SKM-1 (cell line): Measurements from ENCODE around the gene NRG2.

Source experiments
- DNase-seq: peaks from one replicate; lab custom pipeline; 2025; ENCODE audit not compliant: unreplicated experiment; lab: John Stamatoyannopoulos, UW

The NRG2 gene

DNA sequence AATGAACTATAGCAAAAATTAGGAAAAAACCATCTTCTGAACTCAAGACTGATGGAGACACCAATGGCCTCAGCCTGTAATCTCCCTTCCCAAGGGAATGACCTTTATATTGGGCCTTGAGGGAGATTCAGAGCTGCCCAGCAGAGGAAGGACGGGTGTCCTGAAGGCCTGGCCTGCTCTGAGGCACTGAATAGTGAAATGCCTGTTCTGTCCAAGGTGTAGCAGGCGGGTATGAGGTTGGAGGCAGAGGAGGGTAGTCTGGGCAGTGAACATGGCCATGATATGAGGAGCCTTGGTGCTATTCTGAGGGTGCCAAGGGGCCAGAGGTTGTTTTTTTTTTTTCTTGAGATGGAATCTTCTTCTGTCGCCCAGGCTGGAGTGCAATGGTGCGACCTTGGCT is 222.5 kb downstream of the NRG2 start:
- no peak for DNase-seq

DNA sequence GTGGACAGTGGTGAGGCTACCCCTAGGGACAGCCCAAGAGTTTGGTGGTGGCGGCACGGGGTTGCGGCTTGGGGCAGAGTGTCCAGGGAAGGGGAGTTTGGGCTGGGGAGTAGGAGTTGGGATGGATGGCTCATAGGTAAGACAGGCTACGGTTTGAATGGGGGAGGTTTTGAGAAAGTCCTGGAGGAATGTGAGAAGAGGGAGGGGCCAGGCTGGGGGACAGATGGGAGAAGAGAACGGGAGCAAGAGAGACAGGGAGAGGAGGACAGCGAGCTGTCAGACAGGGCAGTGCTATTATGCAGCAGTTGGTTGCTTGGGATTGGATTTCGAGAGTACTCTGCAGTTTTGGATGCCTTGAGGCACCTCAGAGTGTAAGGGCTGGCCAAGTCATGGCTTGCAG is 223.0 kb downstream of the NRG2 start:
- DNase-seq = no peak

DNA sequence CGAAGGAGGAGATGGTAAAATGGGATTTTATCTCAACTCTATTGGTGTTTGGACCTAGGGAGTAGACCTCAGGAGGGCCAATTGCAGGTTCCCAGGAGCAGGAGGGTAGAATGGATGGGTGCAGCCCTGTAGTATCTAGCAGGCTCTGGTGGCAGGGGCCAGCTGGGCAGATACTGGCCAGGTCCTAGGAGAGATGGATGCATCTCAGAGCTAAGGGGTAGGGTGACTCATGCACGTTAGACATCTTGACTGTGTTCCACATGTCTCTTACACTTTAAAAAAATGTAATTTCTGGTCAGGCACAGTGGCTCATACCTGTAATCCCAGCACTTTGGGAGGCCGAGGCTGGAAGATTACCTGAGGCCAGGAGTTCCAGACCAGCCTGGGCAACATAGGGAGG is 225.1 kb downstream of the NRG2 start:
- no peak for DNase-seq

DNA sequence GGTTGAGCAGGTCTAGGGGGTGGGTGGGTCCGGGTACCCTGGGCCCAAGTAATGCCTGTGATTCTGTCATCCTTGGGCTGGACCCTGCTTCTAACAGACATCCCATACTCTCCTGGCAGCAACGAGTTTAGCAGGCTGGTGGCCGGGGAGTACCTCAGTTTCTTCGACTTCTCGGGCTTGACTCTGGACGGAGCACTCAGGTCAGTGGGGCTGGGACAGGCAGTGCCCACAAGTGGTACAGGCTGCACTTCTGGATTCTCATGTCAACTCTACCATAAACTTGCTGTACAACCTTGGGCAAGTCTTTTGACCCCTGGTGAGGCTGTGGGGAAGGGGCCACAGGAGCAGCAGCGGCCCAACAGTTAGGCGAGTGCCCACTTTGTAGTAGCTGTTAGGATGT is 225.7 kb downstream of the NRG2 start:
- DNase-seq = no peak

DNA sequence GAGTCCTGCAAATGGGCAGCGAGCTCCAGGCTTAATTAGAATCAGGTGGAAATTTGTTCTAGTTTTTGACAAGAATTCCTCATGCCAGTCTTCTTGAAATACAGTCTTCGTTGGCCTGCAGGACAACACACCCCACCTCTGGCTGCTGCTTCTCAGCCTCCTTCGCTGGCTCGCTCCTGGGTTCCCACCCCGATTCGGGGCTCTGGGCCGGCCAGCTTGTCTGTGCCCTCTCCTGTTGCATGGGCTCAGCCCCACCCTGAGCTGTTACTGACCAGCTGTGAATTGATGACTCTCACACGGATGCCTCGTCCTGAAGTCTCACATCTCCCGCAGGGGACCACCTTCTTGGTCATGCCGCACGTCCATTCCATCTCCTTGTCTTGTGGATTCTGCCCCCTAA is 226.5 kb downstream of the NRG2 start:
- DNase-seq = no peak

DNA sequence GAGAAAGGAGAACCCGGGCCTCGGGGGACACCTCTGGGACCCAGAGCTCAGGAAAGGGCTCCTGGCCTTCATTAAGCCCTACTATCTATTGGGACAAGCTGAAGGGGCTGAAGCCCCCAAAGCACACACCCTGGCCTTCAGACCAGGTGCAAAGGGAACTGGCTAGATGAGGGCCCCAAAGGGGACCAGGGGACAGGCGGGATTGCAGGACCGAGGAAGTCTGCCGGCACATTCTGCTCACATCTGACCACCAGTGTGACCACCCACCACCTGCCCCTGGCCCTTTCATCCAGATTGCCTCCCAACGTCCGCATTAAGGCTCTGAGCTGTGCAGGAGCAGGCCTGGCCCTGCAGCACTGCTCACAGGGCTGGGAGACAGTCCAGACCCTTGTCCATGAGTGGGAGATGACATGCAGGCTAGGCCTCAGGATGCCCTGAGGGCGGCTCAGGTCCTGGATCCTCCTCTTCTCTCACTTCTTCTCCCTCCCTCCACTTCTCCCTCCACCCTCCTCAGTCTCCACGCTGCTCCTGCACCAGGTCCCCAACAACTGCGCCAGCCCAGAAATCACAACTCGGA is 228.3 kb downstream of the NRG2 start:
- DNase-seq = no peak

DNA sequence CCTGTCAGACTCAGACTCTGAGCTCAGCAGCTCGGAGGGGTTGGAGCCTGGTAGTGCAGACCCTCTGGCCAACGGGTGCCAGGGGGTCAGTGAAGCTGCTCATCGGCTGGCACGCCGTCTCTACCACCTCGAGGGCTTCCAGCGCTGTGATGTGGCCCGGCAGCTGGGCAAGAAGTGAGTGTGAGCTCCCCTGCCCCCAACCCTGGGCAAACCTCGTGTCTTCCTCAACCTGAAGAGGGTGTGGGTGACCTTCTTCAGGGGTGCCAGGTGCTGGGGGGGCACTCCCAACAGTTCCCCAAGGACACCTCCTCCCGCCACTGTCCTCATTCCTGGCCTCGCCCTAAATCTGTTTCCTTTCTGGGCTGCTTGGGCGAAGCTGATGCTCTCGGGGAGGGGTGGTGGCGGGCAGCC is 228.9 kb downstream of the NRG2 start:
- DNase-seq = no peak

DNA sequence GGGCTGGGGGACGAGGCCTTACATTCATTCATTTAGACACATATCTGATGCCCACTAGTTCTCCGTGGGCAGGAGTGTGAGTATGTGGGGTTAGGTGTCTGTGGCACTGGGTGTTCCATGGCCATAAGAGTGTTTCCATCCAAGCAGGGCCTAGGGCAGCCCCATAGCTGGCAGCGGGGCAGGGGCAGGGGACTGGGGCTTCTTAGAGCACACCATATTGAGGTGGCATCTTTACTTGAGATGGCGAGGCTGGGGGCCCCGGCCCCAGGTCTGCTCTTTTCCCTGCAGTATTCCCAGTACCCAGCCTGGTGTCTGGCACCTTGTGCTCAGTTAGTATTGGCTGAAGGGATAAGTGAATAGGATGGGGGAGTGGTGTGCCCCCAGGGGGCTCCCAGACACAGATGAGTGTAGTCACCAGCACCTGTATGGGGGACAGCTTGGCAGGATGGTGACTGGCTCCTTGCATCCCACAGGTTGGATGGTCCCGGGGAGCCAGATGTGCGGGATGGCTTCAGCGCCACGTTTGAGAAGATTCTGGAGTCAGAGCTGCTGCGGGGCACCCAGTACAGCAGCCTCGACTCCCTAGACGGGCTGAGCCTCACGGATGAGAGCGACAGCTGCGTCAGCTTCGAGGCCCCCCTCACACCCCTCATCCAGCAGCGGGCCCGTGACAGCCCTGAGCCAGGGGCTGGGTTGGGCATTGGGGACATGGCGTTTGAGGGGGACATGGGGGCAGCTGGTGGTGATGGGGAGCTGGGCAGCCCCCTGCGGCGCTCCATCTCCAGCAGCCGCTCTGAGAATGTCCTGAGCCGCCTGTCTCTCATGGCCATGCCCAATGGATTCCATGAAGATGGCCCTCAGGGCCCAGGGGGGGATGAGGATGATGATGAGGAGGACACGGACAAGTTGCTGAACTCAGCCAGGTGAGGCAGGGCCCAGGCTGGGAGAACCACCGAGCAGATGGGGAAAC is 230.0 kb downstream of the NRG2 start:
- no peak for DNase-seq

DNA sequence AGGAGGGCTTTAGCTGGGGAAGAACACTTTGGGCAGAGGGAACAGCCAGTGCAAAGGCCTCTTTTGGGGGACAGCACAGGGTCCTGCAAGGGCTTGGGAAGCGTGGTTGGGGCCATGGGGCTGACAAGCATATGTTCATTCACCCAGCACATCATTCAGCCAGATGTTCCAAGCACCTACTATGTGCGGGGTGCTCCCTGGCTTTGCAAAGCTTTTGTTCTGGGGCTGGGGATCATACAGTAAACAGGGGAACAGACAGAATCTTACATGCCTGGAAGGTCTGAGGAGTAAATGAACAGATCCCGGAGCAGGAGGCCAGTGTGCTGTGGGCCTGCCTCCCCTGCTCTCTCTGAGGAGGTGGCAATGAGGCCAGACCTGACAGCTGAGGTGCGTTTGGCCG is 230.8 kb downstream of the NRG2 start:
- no peak for DNase-seq

DNA sequence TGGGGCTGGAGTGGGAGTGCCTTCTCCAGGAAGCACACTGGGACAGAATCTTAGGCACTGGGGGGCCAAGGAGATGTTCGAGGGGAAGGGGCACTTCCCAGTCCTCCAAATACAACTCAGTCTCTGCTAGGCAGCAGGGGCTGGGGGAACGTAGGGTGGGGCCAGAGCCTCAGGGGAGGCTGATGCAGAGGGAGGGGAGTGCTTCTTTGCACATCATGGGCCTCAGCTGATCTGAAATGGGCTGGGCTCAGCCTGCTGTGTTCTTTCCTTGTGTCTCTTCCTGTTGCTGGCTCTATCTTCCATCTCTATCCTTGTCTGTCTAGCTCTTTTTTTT is 231.9 kb downstream of the NRG2 start:
- DNase-seq = no peak

DNA sequence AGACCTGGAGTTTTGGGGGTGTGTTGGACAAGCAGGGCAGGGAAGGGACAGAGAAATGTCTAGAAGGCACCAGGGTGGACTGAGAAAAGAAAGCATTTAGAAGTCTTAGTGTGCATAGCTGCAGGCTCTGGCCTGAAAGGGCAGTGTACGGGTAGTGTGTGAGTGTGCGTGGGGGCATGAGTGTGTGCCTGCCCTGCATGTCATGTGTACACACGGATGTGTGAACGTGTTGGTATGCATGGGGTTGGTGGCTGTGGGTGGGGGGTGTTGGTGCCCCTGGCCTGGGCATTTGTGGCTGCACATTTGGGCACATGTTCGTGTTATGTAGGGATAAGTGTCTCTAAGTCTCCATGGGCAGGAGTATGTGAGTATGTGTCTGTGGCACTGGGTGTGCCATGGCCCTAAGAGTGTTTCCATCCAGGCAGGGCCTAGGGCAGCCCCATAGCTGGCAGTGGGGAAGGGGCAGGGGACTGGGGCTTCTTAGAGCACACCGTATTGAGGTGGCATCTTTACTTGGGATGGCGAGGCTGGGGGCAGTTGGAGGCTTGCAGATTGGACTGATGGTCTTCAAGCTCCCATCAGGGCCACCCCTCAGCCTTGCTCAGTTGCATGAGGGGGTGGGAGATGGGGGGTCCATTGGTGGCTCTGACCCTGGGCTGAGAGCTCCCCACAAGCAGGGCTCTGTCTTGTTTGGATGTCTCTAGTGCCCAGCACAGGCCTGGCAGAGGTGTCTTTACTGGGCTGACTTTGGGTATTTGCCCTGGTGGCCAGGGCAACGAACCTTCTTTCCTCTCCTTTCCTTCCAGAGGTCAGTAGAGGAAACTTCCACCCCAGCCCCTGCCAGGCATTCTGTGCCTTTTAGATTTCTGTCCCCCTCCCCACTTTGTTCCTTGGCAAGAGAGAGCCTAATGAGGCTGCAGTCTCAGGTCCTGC is 232.5 kb downstream of the NRG2 start:
- DNase-seq = no peak

DNA sequence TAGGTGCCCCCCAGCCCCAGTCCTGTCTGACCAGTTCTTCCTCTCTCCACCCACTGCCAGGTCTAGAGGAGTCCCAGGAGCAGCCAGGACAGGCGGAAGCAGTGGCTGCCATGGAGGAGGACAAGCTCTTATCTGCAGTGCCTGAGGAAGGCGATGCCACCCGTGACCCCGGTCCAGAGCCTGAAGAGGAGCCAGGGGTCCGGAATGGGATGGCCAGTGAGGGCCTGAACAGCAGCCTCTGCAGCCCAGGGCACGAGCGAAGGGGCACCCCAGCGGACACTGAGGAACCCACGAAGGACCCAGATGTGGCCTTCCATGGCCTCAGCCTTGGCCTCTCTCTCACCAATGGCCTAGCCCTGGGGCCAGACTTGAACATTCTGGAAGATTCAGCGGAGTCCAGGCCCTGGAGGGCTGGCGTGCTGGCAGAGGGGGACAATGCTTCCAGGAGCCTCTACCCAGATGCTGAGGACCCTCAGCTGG is 233.7 kb downstream of the NRG2 start:
- no peak for DNase-seq

DNA sequence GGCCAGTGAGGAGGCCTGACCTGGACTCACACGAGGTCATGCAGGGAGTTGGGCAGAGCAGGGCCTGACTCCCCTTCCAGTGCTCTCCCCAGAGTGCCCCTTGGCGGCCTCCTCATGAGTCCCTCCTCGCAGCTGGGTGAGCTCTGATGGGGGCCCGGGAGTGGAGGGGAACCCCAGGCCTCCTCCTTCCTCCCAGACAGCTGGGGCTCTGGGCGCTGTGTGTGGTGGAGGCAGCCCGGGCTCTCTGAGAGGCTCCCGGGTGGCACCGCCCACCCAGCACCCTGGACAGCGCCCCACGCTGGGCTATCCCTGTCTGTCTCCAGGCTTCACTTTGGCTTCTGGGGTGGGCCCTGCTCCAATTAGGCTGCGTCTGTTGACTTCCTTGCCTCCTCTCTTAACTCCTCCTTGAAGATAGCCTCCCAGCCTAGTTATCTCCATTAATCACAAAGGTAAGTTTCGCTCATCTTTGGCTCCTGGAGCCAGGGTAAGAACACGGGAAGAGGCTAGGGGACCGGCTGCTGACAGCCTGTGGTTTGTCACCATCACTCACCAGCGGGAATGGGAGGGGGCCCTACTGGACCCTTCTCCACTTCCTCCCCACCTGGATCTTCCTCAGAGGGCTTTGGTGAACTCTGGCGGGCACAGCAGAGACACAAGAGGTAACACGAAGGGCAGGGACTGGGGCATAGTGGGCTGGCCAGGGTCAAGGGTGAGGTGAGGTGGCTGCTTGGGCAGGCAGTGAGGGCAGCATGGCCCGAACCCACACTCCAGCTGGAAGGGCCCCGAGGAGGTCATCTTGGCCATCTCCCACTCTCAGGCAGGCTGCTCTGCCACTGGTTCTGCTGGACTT is 234.4 kb downstream of the NRG2 start:
- no peak for DNase-seq

DNA sequence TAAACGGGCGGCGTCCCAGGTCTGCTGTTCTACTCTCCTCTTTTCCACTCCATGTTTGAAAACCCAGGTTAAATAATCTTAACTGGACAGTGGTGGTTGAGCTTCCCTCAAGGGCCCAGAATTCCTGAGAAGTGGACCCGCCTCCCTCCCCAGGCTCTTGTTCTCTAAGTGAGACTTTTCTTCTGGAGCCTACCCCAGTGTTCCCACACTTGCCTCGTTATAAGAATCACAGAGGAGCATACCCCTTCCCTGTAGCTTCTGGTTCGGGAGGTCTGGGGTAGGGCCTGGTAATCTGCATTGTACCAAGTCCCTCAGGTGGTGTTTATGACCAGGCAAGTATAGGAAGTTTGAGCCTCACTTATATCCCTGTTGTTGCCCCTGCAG is 235.5 kb downstream of the NRG2 start:
- DNase-seq = no peak

DNA sequence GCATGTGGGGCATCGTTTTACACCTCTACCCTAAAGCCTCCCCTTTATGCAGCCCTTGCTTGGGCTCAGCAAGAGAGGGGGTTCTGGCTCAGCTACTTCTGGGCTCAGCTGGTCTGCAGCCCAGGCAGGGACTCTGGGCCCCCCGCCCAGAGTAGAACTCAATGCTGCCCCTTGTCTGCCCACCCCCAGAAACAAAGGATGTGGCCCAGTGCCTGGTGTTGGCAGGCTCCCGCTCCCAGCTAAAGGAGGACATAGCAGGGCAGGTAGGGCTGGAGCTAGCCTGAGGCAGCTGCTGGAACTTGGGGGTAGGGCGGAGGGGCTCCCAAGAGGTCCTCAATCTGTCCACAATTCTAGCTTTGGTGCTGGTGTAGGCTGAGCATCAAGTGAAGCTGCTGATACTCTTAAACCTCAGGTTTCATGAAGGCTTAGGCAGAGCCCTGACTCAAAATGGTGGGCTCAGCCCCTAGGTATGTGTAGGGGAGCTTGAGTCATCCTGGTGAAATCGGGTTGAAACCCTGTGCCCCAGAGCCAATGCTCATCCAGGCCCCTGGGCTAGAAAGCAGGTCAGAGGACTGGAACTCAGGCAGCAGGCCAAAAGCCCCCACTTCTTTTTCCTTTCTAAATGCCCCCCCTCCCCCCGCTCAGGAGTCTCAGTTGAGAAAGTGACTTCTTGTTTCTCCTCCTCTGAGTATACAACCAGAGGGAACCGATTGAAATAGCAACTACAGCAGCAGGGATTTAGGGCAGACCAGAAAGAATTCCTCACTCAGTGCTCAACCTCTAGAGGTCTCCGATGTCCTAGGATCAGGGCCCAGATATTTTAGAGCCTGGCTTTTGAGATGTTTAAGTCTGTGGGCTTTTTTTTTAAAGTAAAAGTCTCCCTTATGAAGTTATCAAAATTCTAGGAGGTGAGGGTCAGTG is 236.1 kb downstream of the NRG2 start:
- DNase-seq = no peak

DNA sequence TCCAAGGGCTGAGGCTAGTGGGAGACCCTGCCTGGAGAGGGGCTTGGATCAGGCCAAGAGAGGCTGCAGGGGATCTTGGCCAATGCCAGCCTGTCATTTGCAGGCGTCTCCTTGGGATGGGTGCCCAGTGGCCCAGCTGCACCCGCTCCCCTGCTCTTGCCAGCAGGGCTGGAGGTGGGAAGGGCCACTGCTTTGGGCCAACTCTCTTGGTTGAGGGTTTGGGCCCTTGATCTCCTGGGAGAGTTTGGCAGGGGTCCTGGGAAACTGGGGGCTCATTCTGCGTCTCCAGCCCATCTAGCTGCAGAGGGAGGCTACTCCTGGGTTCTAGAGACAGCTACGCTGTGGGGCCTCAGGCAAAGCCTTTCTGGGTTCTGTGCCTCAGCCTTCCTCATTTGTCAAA is 237.0 kb downstream of the NRG2 start:
- DNase-seq = no peak

DNA sequence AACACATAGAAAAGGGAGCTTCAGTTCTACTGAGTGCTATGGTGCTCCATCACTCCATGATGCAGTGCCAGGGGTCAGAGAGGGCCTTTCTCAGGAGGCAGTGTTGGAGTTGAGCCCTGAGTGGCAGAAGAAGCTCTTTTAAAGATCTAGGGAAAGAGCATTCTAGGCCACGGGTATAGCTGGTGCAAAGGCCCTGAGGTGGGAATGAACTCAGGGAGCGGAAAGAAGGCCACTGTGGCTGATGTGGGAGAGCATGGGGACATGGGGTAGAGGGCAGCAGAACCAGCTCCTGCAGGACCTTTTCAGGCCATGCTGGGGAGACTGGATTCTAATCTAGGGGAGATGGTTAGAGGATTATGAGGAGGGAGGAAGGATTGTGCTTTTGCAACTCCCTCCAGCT is 237.6 kb downstream of the NRG2 start:
- DNase-seq = no peak

DNA sequence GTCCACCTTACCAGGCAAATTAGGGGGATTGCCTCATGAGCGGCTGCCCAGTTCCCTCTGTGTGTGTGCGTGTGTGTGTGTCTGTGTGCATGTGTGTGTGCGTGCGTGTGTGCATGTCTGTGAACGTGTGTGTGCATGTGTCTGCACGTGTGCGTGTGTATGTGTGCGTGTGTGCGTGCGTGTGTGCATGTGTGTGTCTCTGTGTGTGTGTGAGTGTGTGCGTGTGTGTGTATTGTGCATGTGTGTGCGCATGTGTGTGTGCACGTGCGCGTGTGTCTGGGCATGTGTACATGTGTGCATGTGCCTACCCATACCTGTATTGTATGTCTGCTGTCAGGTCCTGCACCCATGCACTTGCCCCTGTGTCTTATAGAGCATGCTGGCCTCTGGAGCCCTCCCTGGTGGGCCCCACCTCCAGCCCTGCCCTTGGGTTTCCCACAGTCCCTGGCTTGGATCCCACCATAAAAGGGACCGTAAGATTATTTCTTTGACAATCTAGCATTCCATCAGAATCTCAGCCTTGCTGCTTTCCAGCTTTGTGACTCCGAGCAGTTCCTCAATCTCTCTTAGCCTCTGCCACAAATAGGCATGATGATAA is 238.2 kb downstream of the NRG2 start:
- no peak for DNase-seq

DNA sequence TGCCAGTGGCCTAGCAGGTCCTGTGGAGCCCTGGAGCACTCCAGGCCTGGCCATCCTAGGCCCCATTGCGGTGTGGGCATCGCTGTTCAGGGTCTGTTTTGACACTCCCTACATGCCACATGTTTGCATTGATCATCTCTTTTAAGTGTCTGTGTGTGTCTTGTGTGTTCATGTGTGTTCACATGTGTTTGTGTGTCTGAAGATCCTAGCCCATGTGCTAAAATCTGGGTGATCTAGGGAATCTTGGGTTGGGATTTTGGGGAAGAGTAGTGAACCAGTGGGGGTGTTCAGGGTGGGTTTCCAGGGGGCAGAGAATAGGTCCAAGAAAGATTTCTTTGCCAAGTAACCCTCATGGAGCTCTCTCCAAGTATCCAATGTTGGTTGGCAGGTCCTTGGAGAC is 239.1 kb downstream of the NRG2 start:
- no peak for DNase-seq
